H1 (cell line): ENCODE results near the gene UQCC3. TPM values are rescaled to one million over a fixed set of nuclear protein-coding genes. Genes with fewer than 3 reads are reported as not detected.

Experiments
- CTCF ChIA-PET: fragments of 300-600 bp; sonication (Branson Sonifier 250); formaldehyde crosslinking; loops from one replicate; lab custom pipeline; 2021; ENCODE audit not compliant: partially characterized antibody; lab: Charles Lee
- POLR2A ChIA-PET: fragments of 300-600 bp; sonication (Branson Sonifier 250); formaldehyde crosslinking; loops from one replicate; lab custom pipeline; 2021; ENCODE audit warnings: inconsistent platforms; ENCODE audit not compliant: partially characterized antibody; lab: Charles Lee
- DNase-seq, 2 experiments: peaks; one replicate each; pipeline versions ENCODE4 v3.0.0 to v3.0.0-alpha.2; 2010 to 2022; ENCODE audit warnings: low spot score in 2 of 2, low read depth in 1 of 2, mixed read lengths in 1 of 2
- FAIRE-seq: peaks from 2 replicates; lab custom pipeline; 2011; peaks lifted over from hg19 to GRCh38; lab: Jason Lieb, UNC
- H2AFZ ChIP-seq: 2 replicates; pipeline ENCODE4 v1.8.1; 2012; ENCODE audit warnings: low read length, inconsistent platforms
- H2AK5ac ChIP-seq: 2 replicates; pipeline ENCODE4 v1.6.1; 2013; ENCODE audit warnings: low read depth, low read length
- H2BK120ac ChIP-seq: replicated peaks from 2 replicates; pipeline ENCODE3; 2013; ENCODE audit warnings: low read depth, low read length, inconsistent platforms
- H2BK12ac ChIP-seq: 2 replicates; pipeline ENCODE4 v1.6.1; 2013; ENCODE audit warnings: low read depth, low read length
- H2BK15ac ChIP-seq: 2 replicates; pipeline ENCODE4 v1.6.1; 2013; ENCODE audit warnings: low read length
- H2BK20ac ChIP-seq: 2 replicates; pipeline ENCODE4 v1.6.1; 2013; ENCODE audit warnings: low read length
- H2BK5ac ChIP-seq: 2 replicates; pipeline ENCODE4 v1.6.1; 2013; ENCODE audit warnings: low read depth, low read length
- H3K14ac ChIP-seq: 2 replicates; pipeline ENCODE4 v1.6.1; 2013; ENCODE audit warnings: inconsistent platforms; ENCODE audit not compliant: insufficient read length
- H3K18ac ChIP-seq: 2 replicates; pipeline ENCODE4 v1.6.1; 2013; ENCODE audit warnings: low read length; ENCODE audit errors: extremely low read depth
- H3K23ac ChIP-seq: 2 replicates; pipeline ENCODE4 v1.6.1; 2013; ENCODE audit warnings: inconsistent platforms; ENCODE audit not compliant: insufficient read length
- H3K23me2 ChIP-seq: 2 replicates; pipeline ENCODE4 v1.6.1; 2013; ENCODE audit warnings: low read depth, low read length
- H3K27ac ChIP-seq: 2 replicates; pipeline ENCODE4 v1.6.1; 2011; ENCODE audit warnings: low read depth, low read length, inconsistent platforms
- H3K27me3 ChIP-seq, 4 experiments: replicated peaks in 1 of 4; 1 replicate in 1 of 4; 2 replicates in 3 of 4; pipeline versions ENCODE4 v1.6.1 to v1.8.1; 2011 to 2013; ENCODE audit warnings: low read length in 3 of 4, mild to moderate bottlenecking in 3 of 4, inconsistent platforms in 2 of 4, mixed read lengths in 2 of 4, moderate library complexity in 1 of 4; ENCODE audit not compliant: control insufficient read depth in 3 of 4, insufficient read depth in 3 of 4; ENCODE audit errors: extremely low read depth in 1 of 4
- H3K36me3 ChIP-seq, 4 experiments: 2 replicates each; pipeline versions ENCODE4 v1.6.1 to v1.8.1; 2011 to 2013; ENCODE audit warnings: mild to moderate bottlenecking in 4 of 4, low read length in 3 of 4, moderate library complexity in 2 of 4, control low read depth in 1 of 4, inconsistent platforms in 1 of 4; ENCODE audit not compliant: insufficient read depth in 4 of 4, control insufficient read depth in 2 of 4
- H3K4ac ChIP-seq: replicated peaks from 2 replicates; pipeline ENCODE3; 2013; ENCODE audit warnings: low read length, low read depth, mixed read lengths, inconsistent platforms; ENCODE audit not compliant: insufficient read length
- H3K4me1 ChIP-seq, 4 experiments: replicated peaks in 1 of 4; 1 replicate in 1 of 4; 2 replicates in 3 of 4; pipeline versions ENCODE4 v1.6.1 to v1.8.1; 2011 to 2013; ENCODE audit warnings: low read length in 3 of 4, inconsistent platforms in 2 of 4, mixed read lengths in 1 of 4; ENCODE audit not compliant: insufficient read depth in 4 of 4, control insufficient read depth in 3 of 4
- H3K4me2 ChIP-seq, 2 experiments: 2 replicates each; pipeline versions ENCODE4 v1.6.1 to v1.8.1; 2011 to 2013; ENCODE audit warnings: low read depth in 2 of 2, low read length in 2 of 2, control low read depth in 1 of 2, inconsistent platforms in 1 of 2, mild to moderate bottlenecking in 1 of 2; ENCODE audit not compliant: insufficient read depth in 1 of 2
- H3K4me3 ChIP-seq, 4 experiments: fragments of 200-600, 300-600 bp in 1 of 4; sonication (generic), shearing (Covaris generic), sonication (Bioruptor Twin) in 1 of 4; 2 replicates each; pipeline versions ENCODE4 v1.5.1 to v1.8.1; 2011 to 2016; ENCODE audit warnings: low read length in 4 of 4, low read depth in 3 of 4, control low read depth in 2 of 4, inconsistent platforms in 2 of 4, mild to moderate bottlenecking in 2 of 4, mixed read lengths in 1 of 4, moderate library complexity in 1 of 4; ENCODE audit not compliant: insufficient read depth in 2 of 4; ENCODE audit errors: extremely low read depth in 1 of 4
- H3K56ac ChIP-seq: replicated peaks from 2 replicates; pipeline ENCODE3; 2013; ENCODE audit warnings: low read depth, mild to moderate bottlenecking, mixed read lengths, low read length, inconsistent platforms; ENCODE audit not compliant: insufficient read length
- H3K79me1 ChIP-seq: 2 replicates; pipeline ENCODE4 v1.6.1; 2013; ENCODE audit warnings: low read depth, low read length, control low read depth
- H3K79me2 ChIP-seq, 2 experiments: 2 replicates each; pipeline versions ENCODE4 v1.6.1 to v1.8.1; 2012 to 2013; ENCODE audit warnings: low read length in 2 of 2, mild to moderate bottlenecking in 2 of 2, inconsistent platforms in 1 of 2; ENCODE audit not compliant: insufficient read depth in 2 of 2, control insufficient read depth in 1 of 2
- H3K9ac ChIP-seq, 4 experiments: replicated peaks in 1 of 4; 1 replicate in 1 of 4; 2 replicates in 3 of 4; pipeline versions ENCODE4 v1.6.1 to v1.8.1; 2011 to 2013; ENCODE audit warnings: low read depth in 3 of 4, low read length in 3 of 4, control low read depth in 2 of 4, mild to moderate bottlenecking in 2 of 4, moderate library complexity in 2 of 4, inconsistent platforms in 1 of 4; ENCODE audit errors: extremely low read depth in 1 of 4
- H3K9me3 ChIP-seq, 2 experiments: 2 replicates each; pipeline versions ENCODE4 v1.6.1 to v1.8.1; 2012 to 2013; ENCODE audit warnings: mild to moderate bottlenecking in 2 of 2, moderate library complexity in 2 of 2, control low read depth in 1 of 2, inconsistent platforms in 1 of 2, low read depth in 1 of 2, low read length in 1 of 2, mixed read lengths in 1 of 2; ENCODE audit not compliant: insufficient read depth in 2 of 2
- H4K20me1 ChIP-seq, 2 experiments: replicated peaks in 1 of 2; 2 replicates each; pipeline versions ENCODE3 to v1.8.1; 2011 to 2013; ENCODE audit warnings: inconsistent platforms in 2 of 2, low read length in 2 of 2, mild to moderate bottlenecking in 1 of 2; ENCODE audit not compliant: insufficient read depth in 2 of 2, control insufficient read depth in 1 of 2
- H4K5ac ChIP-seq: 2 replicates; pipeline ENCODE4 v1.6.1; 2013; ENCODE audit warnings: low read length, low read depth, mixed read lengths, inconsistent platforms; ENCODE audit not compliant: insufficient read length
- H4K8ac ChIP-seq: 2 replicates; pipeline ENCODE4 v1.8.0; 2013; ENCODE audit warnings: mild to moderate bottlenecking, moderate library complexity, low read length, inconsistent platforms; ENCODE audit not compliant: insufficient read depth; ENCODE audit errors: extremely low read depth
- H4K91ac ChIP-seq: replicated peaks from 2 replicates; pipeline ENCODE3; 2013; ENCODE audit warnings: low read length, mixed read lengths, inconsistent platforms; ENCODE audit not compliant: insufficient read length
- CHD2 ChIP-seq: IDR thresholded peaks from 2 replicates; pipeline ENCODE4 v1.6.1; 2012; ENCODE audit warnings: low read length, improper control_type of control experiment
- GABPA ChIP-seq: IDR thresholded peaks from 2 replicates; pipeline ENCODE4 v1.6.1; 2011; ENCODE audit warnings: mild to moderate bottlenecking, low read length, moderate library complexity, borderline replicate concordance; ENCODE audit not compliant: insufficient read depth
- GTF2F1 ChIP-seq: IDR thresholded peaks from 2 replicates; pipeline ENCODE4 v1.6.1; 2012; ENCODE audit warnings: low read depth, low read length, improper control_type of control experiment, borderline replicate concordance
- JUN ChIP-seq: IDR thresholded peaks from 2 replicates; pipeline ENCODE4 v1.6.1; 2011; ENCODE audit warnings: low read depth, mild to moderate bottlenecking, improper control_type of control experiment, low read length
- SUZ12 ChIP-seq: fragments of 200-600 bp; sonication (generic); IDR thresholded peaks from 2 replicates; pipeline ENCODE4 v1.6.1; 2012; ENCODE audit warnings: mild to moderate bottlenecking, inconsistent platforms, low read length, moderate library complexity, mixed read lengths
- WGBS, 2 experiments: shearing (Covaris generic) in 1 of 2; methylation state at CpG; one replicate each; pipeline versions ENCODE4 v1.1.6 to v1.1.7; 2013 to 2015; ENCODE audit warnings: low lambda C conversion rate in 2 of 2, mixed read lengths in 2 of 2, inconsistent platforms in 1 of 2, low coverage in 1 of 2, missing lambda C conversion rate in 1 of 2; ENCODE audit not compliant: insufficient replicate concordance in 2 of 2, insufficient coverage in 1 of 2, insufficient read length in 1 of 2; ENCODE audit errors: extremely low coverage in 1 of 2, missing lambda C conversion rate in 1 of 2; 5-methylcytosine and 5-hydroxymethylcytosine counted together
- polyA plus RNA-seq, 7 experiments: library from polyadenylated mRNA; depleted of rRNA in 3 of 7; stranded (reverse) in 5 of 7; unstranded in 2 of 7; fragments of >200 nt in 5 of 7; fragments of 200-250 nt in 2 of 7; gene quantifications; 1 replicate in 5 of 7; 2 replicates in 1 of 7; 4 replicates in 1 of 7; pipeline versions ENCODE4 v1.2.1 to v1.2.3, GENCODE V29; 2011 to 2013; ENCODE audit warnings: missing spikeins in 2 of 7, mixed read lengths in 2 of 7
- total RNA-seq: library from RNA; stranded (reverse); fragmentation: NEBNext Ultra II Directional; extraction: Animal tissue kit (Norgen Biotek cat#: 25700); gene quantifications from 2 replicates; pipeline ENCODE4 v1.2.1, GENCODE V29; 2021

The UQCC3 gene
- total and polyA plus RNA-seq, 2 of the 8 experiments (the other 6 are each of a cell fraction or from before 2014, with no cell fraction given) = 14.2 to 15.7 TPM

- no peak within 1 kb of the TSS for H2BK5ac ChIP-seq
- 86% methylated on average over 11 of the region's 11 CpGs; no CpG with 5 or more reads in 1 of the 2 experiments for WGBS, 2 experiments
- no peak within 1 kb of the TSS for H2BK20ac ChIP-seq
- no peak within 1 kb of the TSS for H3K14ac ChIP-seq
- no peaks in the 10 kb centered on the region for H3K9me3 ChIP-seq
- H4K5ac ChIP-seq = no peak within 1 kb of the TSS
- no peak within 1 kb of the TSS for H3K56ac ChIP-seq
- ChIA-PET POLR2A (interaction anchor here (0.6 to 61.4 kb wide), 14 partner anchors 11 to 166 kb away, joined by 3 to 2041 read pairs (median 4); partner anchors contain the start of genes AHNAK, B3GAT3, BSCL2 and C11orf98), CTCF (interaction anchor here (0.6 to 10.3 kb wide), 17 partner anchors 7 to 146 kb away, joined by 3 to 114 read pairs (median 4); partner anchors contain the start of genes BSCL2, C11orf98, CSKMT and GNG3)
- H4K20me1 ChIP-seq = peaks cover 0 to 6% of the 10 kb centered on the region in 2 experiments
- no peak within 1 kb of the TSS for H3K23ac ChIP-seq
- no peak within 1 kb of the TSS for H2AFZ ChIP-seq
- H2BK15ac ChIP-seq = no peak within 1 kb of the TSS
- H3K79me1 ChIP-seq = no peaks in the 10 kb centered on the region
- H3K4me3 ChIP-seq = no peak within 1 kb of the TSS
- H2BK120ac ChIP-seq = no peak within 1 kb of the TSS
- no peak within 1 kb of the TSS for H2BK12ac ChIP-seq
- H3K79me2 ChIP-seq = no peaks in the 10 kb centered on the region
- no peak within 1 kb of the TSS for H2AK5ac ChIP-seq
- peak within 1 kb of the TSS in 1 of 4 experiments; percentile 50; a peak in 1 of 7 replicates for H3K9ac ChIP-seq
- peaks cover 11 to 29% (median 25%) of the 10 kb centered on the region in 4 experiments; a peak in 6 of 8 replicates for H3K36me3 ChIP-seq
- H4K91ac ChIP-seq = no peak within 1 kb of the TSS
- H3K23me2 ChIP-seq = no peaks in the 10 kb centered on the region
- no peaks in the 10 kb centered on the region for H3K27me3 ChIP-seq
- H3K27ac ChIP-seq = no peak within 1 kb of the TSS
- no peak within 1 kb of the TSS; a peak in 1 of 4 replicates for H3K4me2 ChIP-seq
- FAIRE-seq = no peak
- TF ChIP-seq GABPA (no peak), SUZ12 (no peak), JUN (no peak), GTF2F1 (no peak), CHD2 (no peak)
- DNase-seq = no peak
- peak within 1 kb of the TSS; percentile 88; the same call in 1 of the 2 replicates for H4K8ac ChIP-seq
- no peak within 1 kb of the TSS for H3K18ac ChIP-seq
- H3K4ac ChIP-seq = no peak within 1 kb of the TSS
- H3K4me1 ChIP-seq = peaks cover 0 to 4% (median 0%) of the 10 kb centered on the region in 4 experiments; a peak in 2 of 7 replicates
Observed at GRCh38 chr11:62689421-62690183, 18.1 kb downstream of the UQCC3 start, which contains the start of gene LRRN4CL. LRRN4CL (minus strand) TSS chr11:62689530; CDS start chr11:62688508, 1,022 bp downstream.
